HG03558 (cell line): ENCODE data around the gene LTBP2.

Experiments
- ATAC-seq: cut with Tn5 transposase; IDR thresholded peaks from one replicate; pipeline ENCODE4 v1.9.1; 2021; ENCODE audit warnings: moderate number of reproducible peaks; ENCODE audit not compliant: unreplicated experiment; ENCODE audit errors: extremely low read depth

LTBP2 gene

GRCh38 chr14:74594606-74595005 lies 17.4 kb downstream of the LTBP2 start:
- no peak for ATAC-seq

- ATAC-seq = no peak
These were observed 18.0 kb downstream of the LTBP2 start for GRCh38 chr14:74594029-74594428.

- no peak for ATAC-seq
These were observed 18.6 kb downstream of the LTBP2 start for GRCh38 chr14:74593241-74593953.

- ATAC-seq = no peak
These were observed 19.4 kb downstream of the LTBP2 start for GRCh38 chr14:74592476-74593201.

GRCh38 chr14:74591899-74592298 lies 20.1 kb downstream of the LTBP2 start:
- ATAC-seq = no peak

GRCh38 chr14:74591394-74591793 lies 20.6 kb downstream of the LTBP2 start:
- ATAC-seq = no peak

- ATAC-seq = no peak
These were observed 22.7 kb downstream of the LTBP2 start for GRCh38 chr14:74589291-74589879.

GRCh38 chr14:74587363-74587707 lies 24.7 kb downstream of the LTBP2 start:
- ATAC-seq = no peak

- no peak for ATAC-seq
These were observed 25.2 kb downstream of the LTBP2 start for GRCh38 chr14:74586681-74587362.

GRCh38 chr14:74585406-74586335 lies 26.4 kb downstream of the LTBP2 start:
- ATAC-seq = no peak

- ATAC-seq = no peak
These were observed 27.1 kb downstream of the LTBP2 start for GRCh38 chr14:74584951-74585350.

GRCh38 chr14:74583689-74584434 lies 28.2 kb downstream of the LTBP2 start:
- ATAC-seq = no peak

- ATAC-seq = no peak
These were observed 29.0 kb downstream of the LTBP2 start for GRCh38 chr14:74582910-74583581.

GRCh38 chr14:74580275-74580672 lies 31.8 kb downstream of the LTBP2 start:
- no peak for ATAC-seq

- no peak for ATAC-seq
These were observed 32.4 kb downstream of the LTBP2 start for GRCh38 chr14:74579447-74580274.

GRCh38 chr14:74578479-74578878 lies 33.6 kb downstream of the LTBP2 start:
- no peak for ATAC-seq

- no peak for ATAC-seq
These were observed 34.1 kb downstream of the LTBP2 start for GRCh38 chr14:74577948-74578275.
